Astrocyte (in vitro differentiated cells and primary cell): Measurements from ENCODE around the gene ZHX3. TPM values are rescaled to one million over a fixed set of nuclear protein-coding genes. Genes with fewer than 3 reads are reported as not detected.

Experiments
- DNase-seq: peaks from one replicate; pipeline ENCODE4 v3.0.0-alpha.2; 2010; ENCODE audit warnings: low read depth
- FAIRE-seq: peaks from 2 replicates; lab custom pipeline; 2011; peaks lifted over from hg19 to GRCh38; lab: Jason Lieb, UNC
- H2AFZ ChIP-seq: 2 replicates; pipeline ENCODE4 v1.6.0; 2012; ENCODE audit warnings: low read depth, low read length, inconsistent platforms
- H3K27ac ChIP-seq: 2 replicates; pipeline ENCODE4 v1.5.1; 2011; ENCODE audit warnings: low read depth, low read length, inconsistent platforms
- H3K27me3 ChIP-seq: 2 replicates; pipeline ENCODE4 v1.6.0; 2011; ENCODE audit warnings: low read length, inconsistent platforms; ENCODE audit not compliant: insufficient read depth
- H3K36me3 ChIP-seq: 2 replicates; pipeline ENCODE4 v1.5.1; 2011; ENCODE audit warnings: low read length, inconsistent platforms; ENCODE audit not compliant: insufficient read depth
- H3K4me1 ChIP-seq: 2 replicates; pipeline ENCODE4 v1.5.1; 2011; ENCODE audit warnings: low read length, inconsistent platforms; ENCODE audit not compliant: insufficient read depth
- H3K4me2 ChIP-seq: 2 replicates; pipeline ENCODE4 v1.6.0; 2012; ENCODE audit warnings: low read length, inconsistent platforms
- H3K4me3 ChIP-seq: 2 replicates; pipeline ENCODE4 v1.5.1; 2011; ENCODE audit warnings: low read depth, mild to moderate bottlenecking, low read length, inconsistent platforms; ENCODE audit not compliant: insufficient read depth
- H3K79me2 ChIP-seq: 2 replicates; pipeline ENCODE4 v1.6.0; 2012; ENCODE audit warnings: mild to moderate bottlenecking, low read length, inconsistent platforms; ENCODE audit not compliant: insufficient read depth
- H3K9ac ChIP-seq: 2 replicates; pipeline ENCODE4 v1.6.0; 2012; ENCODE audit warnings: mild to moderate bottlenecking, low read length, inconsistent platforms
- H3K9me3 ChIP-seq: 2 replicates; pipeline ENCODE4 v1.5.1; 2012; ENCODE audit warnings: low read depth, mild to moderate bottlenecking, low read length, inconsistent platforms; ENCODE audit not compliant: insufficient read depth
- H4K20me1 ChIP-seq: 2 replicates; pipeline ENCODE4 v1.6.0; 2012; ENCODE audit warnings: low read length, inconsistent platforms; ENCODE audit not compliant: insufficient read depth
- H3K27ac Mint-ChIP-seq: one replicate; pipeline ENCODE4 v1.8.0; 2021; ENCODE audit warnings: mild to moderate bottlenecking, mixed read lengths; ENCODE audit not compliant: unreplicated experiment
- H3K27me3 Mint-ChIP-seq: one replicate; pipeline ENCODE4 v1.8.0; 2021; ENCODE audit warnings: low read depth, mixed read lengths; ENCODE audit not compliant: unreplicated experiment
- H3K36me3 Mint-ChIP-seq: one replicate; pipeline ENCODE4 v1.8.0; 2021; ENCODE audit warnings: low read depth, mixed read lengths; ENCODE audit not compliant: unreplicated experiment
- H3K4me1 Mint-ChIP-seq: one replicate; pipeline ENCODE4 v1.8.0; 2021; ENCODE audit warnings: low read depth, mixed read lengths; ENCODE audit not compliant: unreplicated experiment
- H3K4me3 Mint-ChIP-seq: one replicate; pipeline ENCODE4 v1.8.0; 2021; ENCODE audit warnings: mild to moderate bottlenecking, moderate library complexity, mixed read lengths; ENCODE audit not compliant: unreplicated experiment
- H3K9me3 Mint-ChIP-seq: one replicate; pipeline ENCODE4 v1.8.0; 2021; ENCODE audit warnings: mild to moderate bottlenecking, mixed read lengths; ENCODE audit not compliant: unreplicated experiment
- CTCF ChIP-seq: IDR thresholded peaks from 2 replicates; pipeline ENCODE4 v1.5.1; 2011; ENCODE audit warnings: low read depth, mild to moderate bottlenecking, inconsistent platforms, low read length, moderate library complexity; ENCODE audit not compliant: insufficient read depth
- EZH2 ChIP-seq: IDR thresholded peaks from 2 replicates; pipeline ENCODE4 v1.6.1; 2012; ENCODE audit warnings: mild to moderate bottlenecking, low read length, inconsistent platforms; ENCODE audit not compliant: insufficient read depth
- total RNA-seq: library from RNA; stranded (reverse); gene quantifications from 2 replicates; pipeline ENCODE4 v1.2.1, GENCODE V29; 2021

ZHX3 gene
- total RNA-seq, 1 donor from 2014 or later = 41.6 TPM

- FAIRE-seq = no peak
- peaks cover 49% of the 10 kb centered on the region for H4K20me1 ChIP-seq
- peaks cover 82% of the 10 kb centered on the region for H3K79me2 ChIP-seq
These were observed 11.3 kb downstream of the ZHX3 start for GRCh38 chr20:41306061-41306727.

GRCh38 chr20:41304424-41305079 is 13.0 kb downstream of the ZHX3 start:
- Histone ChIP-seq H3K4me3 (no peak overlapping the region), H4K20me1 (peaks cover 56% of the 10 kb centered on the region), H3K4me2 (no peak overlapping the region), H3K4me1 (peaks cover 20% of the 10 kb centered on the region), H3K79me2 (peaks cover 82% of the 10 kb centered on the region), H3K27ac (no peak overlapping the region), H3K27me3 (no peaks in the 10 kb centered on the region), H2AFZ (no peak overlapping the region), H3K9ac (no peak overlapping the region), H3K36me3 (no peaks in the 10 kb centered on the region), H3K9me3 (no peaks in the 10 kb centered on the region)
- no peak for TF ChIP-seq CTCF
- no peak for TF ChIP-seq EZH2
- FAIRE-seq (no peak), DNase-seq (no peak)
- Mint-ChIP-seq H3K4me1 (peaks cover 34% of the 10 kb centered on the region), H3K27ac (no peak overlapping the region), H3K36me3 (no peaks in the 10 kb centered on the region), H3K9me3 (no peaks in the 10 kb centered on the region), H3K27me3 (no peaks in the 10 kb centered on the region), H3K4me3 (no peak overlapping the region)

More at GRCh38 chr20:41306061-41306727, 11.3 kb downstream of the ZHX3 start:
- no peak overlapping the region for H3K4me3 Mint-ChIP-seq
- H3K36me3 ChIP-seq = no peaks in the 10 kb centered on the region
- no peak for DNase-seq
- no peaks in the 10 kb centered on the region for H3K9me3 Mint-ChIP-seq
- no peak overlapping the region for H3K9ac ChIP-seq
- no peaks in the 10 kb centered on the region for H3K9me3 ChIP-seq
- peaks cover 31% of the 10 kb centered on the region for H3K4me1 Mint-ChIP-seq
- no peak overlapping the region for H3K27ac Mint-ChIP-seq
- H2AFZ ChIP-seq = no peak overlapping the region
- H3K27me3 Mint-ChIP-seq = no peaks in the 10 kb centered on the region
- H3K27ac ChIP-seq = no peak overlapping the region
- no peak overlapping the region for H3K4me2 ChIP-seq
- peaks cover 28% of the 10 kb centered on the region for H3K4me1 ChIP-seq
- H3K27me3 ChIP-seq = no peaks in the 10 kb centered on the region
- no peaks in the 10 kb centered on the region for H3K36me3 Mint-ChIP-seq
- no peak overlapping the region for H3K4me3 ChIP-seq
- TF ChIP-seq CTCF (no peak), EZH2 (no peak)

GRCh38 chr20:41304002-41304401 is 13.5 kb downstream of the ZHX3 start:
- H3K4me1 Mint-ChIP-seq = peaks cover 29% of the 10 kb centered on the region
- TF ChIP-seq CTCF = no peak
- TF ChIP-seq EZH2 = no peak

More at GRCh38 chr20:41304002-41304401, 13.5 kb downstream of the ZHX3 start:
- no peak overlapping the region for H3K4me2 ChIP-seq
- H3K27me3 ChIP-seq = no peaks in the 10 kb centered on the region
- H3K27ac ChIP-seq = no peak overlapping the region
- peaks cover 15% of the 10 kb centered on the region for H3K4me1 ChIP-seq
- no peak for DNase-seq
- Mint-ChIP-seq H3K27ac (no peak overlapping the region), H3K4me3 (no peak overlapping the region), H3K36me3 (no peaks in the 10 kb centered on the region), H3K9me3 (no peaks in the 10 kb centered on the region), H3K27me3 (no peaks in the 10 kb centered on the region)
- peaks cover 81% of the 10 kb centered on the region for H3K79me2 ChIP-seq
- H3K4me3 ChIP-seq = no peak overlapping the region
- no peaks in the 10 kb centered on the region for H3K36me3 ChIP-seq
- no peak overlapping the region for H2AFZ ChIP-seq
- no peak overlapping the region for H3K9ac ChIP-seq
- FAIRE-seq = no peak
- peaks cover 60% of the 10 kb centered on the region for H4K20me1 ChIP-seq
- H3K9me3 ChIP-seq = no peaks in the 10 kb centered on the region
